DND-41 (cell line): ENCODE data around the gene UBA3.

Source experiments
- CTCF ChIP-seq: IDR thresholded peaks from 2 replicates; pipeline ENCODE4 v1.5.1; 2012; ENCODE audit warnings: borderline replicate concordance, low read length, moderate library complexity, mild to moderate bottlenecking; ENCODE audit not compliant: poor library complexity, severe bottlenecking; ENCODE audit errors: extremely low read depth
- EZH2 ChIP-seq: IDR thresholded peaks from 3 replicates; pipeline ENCODE4 v1.6.1; 2012; ENCODE audit warnings: borderline replicate concordance, low read depth, mild to moderate bottlenecking, moderate library complexity, low read length, inconsistent platforms; ENCODE audit not compliant: severe bottlenecking

- TF ChIP-seq CTCF (no peak), EZH2 (no peak)
Measured at GRCh38 chr3:69091389-69092029, 11.3 kb upstream of the UBA3 start.
